ENCODE data around the gene CYP2W1.
"Not testable (repeated sequence)": the region's sequence is repeated elsewhere in the genome, so short reads cannot be mapped to it uniquely, and the experiment has no call there.

Gene CYP2W1

GRCh38 chr7:952548-953441 is 30.2 kb upstream of the CYP2W1 start:
- DNase-seq: no peak

- peak; percentile 47 for DNase-seq
Observed at GRCh38 chr7:953547-954327, 29.2 kb upstream of the CYP2W1 start.

GRCh38 chr7:954330-955238 is 28.4 kb upstream of the CYP2W1 start, which contains the start of gene ADAP1:
Gene ADAP1 (minus strand): TSS chr7:954680. CDS start chr7:954477, 203 bp downstream.
- DNase-seq: peak; percentile 38

DNA sequence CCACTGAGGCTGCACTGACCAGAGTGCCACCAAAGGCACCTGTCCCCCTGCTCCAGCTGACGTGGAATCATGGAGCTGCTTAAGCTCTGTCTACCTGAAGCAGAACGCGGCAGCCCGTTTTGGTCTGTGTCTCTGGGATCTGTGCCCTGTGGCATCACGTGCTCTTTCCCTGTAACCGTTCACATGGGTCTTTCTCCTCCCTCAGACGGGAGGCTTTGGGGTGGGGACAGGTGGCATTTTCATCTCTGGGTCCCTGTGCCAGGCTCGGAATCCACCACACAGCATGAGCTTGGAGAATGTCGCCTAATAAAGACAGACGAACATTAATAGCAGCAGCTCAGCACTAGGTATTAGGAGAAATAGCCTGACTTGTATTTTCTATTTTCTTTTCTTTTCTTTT is 26.9 kb upstream of the CYP2W1 start:
- DNase-seq: no peak

DNA sequence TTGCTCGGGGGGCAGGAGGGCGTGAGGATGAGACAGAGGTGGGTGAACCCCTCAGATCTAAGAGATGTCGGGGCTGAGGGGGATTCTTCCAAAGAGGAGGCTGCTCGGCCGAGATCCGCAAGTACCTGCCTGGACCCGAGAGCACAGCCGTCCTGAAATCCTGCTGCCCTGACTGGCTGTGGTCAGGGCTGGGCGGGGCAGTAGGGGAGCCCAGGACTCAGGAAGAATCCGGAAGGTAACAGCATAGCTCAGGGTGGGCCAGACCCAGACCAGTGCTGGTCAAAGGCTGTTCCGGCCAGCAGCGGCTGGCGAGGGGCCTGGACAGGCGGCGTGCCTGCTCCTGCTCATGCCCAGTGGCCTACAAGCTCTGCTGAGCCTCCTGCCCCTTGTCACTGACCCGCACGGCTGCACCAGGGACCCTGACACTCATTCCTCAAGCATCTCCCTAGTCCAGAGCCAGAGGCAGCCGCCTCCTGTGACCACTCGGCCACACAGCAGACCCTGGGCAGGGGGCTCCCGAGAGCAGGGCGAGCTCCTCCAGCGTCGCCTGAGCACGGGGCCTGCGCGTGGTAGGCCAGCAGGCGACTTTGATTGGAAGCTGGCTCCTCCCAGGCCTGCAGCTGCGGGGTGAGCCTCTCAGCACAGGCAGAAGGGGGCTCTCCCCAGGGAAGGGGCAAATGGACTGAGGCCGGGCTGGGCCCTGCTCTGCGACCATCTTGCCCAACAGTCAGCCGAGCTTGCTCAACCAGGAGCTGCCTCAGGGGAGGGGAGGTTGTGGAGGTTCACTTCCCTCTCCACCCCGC is 25.4 kb upstream of the CYP2W1 start:
- no peak for DNase-seq

DNA sequence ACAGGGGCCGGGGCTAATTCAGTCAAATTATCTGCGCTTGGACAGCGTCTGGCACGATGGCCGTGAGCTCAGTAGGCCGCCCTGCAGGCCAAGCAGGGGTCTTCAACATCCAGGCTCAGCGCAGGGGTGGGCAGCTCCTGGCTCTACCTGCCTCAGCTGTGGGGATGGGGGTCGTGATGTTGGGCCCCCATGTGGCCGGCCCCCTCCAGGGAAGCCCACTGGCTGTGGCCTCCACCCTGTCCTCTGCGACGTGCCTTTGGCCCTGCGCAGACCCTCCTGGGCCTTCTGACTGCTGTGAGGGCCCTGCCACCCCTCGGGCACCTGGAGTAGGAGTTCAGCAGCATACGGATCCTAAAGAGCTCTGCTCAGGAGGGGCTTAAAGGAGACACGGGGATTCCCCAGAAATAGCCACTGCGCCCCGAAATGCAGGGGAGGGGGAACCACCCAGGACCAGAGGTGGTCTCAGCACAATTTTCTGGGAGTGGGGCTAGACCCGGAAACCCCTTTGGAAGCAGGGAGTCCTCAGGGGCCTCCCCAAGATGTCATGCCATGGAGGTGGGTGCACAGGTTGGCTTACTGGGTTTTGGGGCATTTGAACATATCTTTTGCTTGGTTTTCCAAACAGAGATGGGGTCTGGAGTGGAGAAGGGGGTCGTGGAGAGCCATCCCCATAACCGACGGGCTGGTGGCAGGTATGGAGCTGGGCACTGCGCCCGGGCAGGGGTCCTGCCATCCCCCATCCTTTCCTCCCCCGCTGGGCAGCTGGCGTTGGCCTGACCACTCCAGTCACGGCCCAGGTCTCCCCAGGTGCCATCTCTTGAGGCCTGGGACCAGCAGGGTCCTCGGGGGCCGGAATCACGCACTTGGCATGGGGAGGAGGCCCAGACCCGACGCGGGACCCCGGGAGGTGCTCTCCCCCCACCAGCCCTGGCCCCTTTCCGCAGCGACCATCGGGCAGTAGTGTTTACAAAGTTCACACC is 24.5 kb upstream of the CYP2W1 start:
- DNase-seq: no peak

DNA sequence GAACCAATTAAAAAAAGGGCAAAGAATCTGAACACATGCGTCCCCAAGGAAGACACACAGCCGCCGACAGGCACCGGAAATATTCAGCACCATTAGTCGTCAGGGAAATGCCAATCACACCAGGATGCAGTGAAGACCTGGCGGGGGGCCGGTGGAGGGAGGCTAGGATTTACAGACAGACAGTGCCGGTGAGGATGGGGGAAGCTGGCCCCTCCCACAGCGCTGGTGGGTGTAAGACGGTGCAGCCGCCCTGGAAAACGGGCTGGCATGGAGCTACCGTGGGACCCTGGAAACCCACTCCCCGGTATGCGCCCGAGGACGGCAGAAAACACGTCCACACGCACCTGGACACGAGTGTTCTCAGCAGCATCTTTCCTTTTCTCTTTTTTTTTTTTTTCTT is 23.7 kb upstream of the CYP2W1 start:
- no peak for DNase-seq

GRCh38 chr7:959740-960139 is 23.2 kb upstream of the CYP2W1 start:
- not testable (repeated sequence) for DNase-seq

DNA sequence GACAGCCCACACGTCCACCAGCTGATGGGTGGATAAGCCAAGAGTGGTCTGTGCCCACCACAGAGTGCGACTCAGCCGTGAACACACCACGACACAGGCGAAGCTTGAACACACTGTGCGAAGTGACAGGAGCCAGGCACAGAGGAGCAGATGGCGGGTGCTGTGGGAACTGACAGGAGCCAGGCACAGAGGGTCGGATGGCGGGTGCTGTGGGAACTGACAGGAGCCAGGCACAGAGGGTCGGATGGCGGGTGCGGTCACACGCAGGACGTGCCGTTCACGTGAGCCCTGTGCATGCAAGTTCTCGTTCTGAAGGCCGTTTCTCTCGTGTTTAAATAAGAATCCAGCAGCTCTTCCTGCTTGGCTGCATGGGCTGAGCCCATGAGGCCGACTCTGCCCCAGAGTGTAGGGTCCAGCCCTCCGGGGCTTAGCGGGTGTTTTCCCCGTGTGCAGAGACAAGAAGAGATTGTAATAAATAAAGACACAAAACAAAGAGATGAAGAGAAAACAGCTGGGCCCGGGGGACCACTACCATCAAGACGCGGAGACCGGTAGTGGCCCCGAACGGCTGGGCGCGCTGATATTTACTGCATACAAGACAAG is 22.6 kb upstream of the CYP2W1 start:
- no peak for DNase-seq

DNA sequence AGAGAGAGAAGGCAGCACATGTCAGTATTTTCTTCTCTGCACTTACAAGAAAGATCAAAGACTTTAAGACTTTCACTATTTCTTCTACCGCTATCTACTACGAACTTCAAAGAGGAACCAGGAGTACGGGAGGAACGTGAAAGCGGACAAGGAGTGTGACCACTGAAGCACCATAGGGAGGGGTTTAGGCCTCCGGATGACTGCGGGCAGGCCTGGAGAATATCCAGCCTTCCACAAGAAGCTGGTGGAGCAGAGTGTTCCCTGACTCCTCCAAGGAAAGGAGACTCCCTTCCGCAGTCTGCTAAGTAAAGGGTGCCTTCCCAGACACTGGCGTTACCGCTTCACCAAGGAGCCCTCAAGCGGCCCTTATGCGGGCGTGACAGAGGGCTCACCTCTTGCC is 22.0 kb upstream of the CYP2W1 start:
- not testable (repeated sequence) for DNase-seq

- no peak for DNase-seq
Observed at GRCh38 chr7:961546-962400, 21.2 kb upstream of the CYP2W1 start.

GRCh38 chr7:962401-963081 is 20.4 kb upstream of the CYP2W1 start:
- DNase-seq: no peak

DNA sequence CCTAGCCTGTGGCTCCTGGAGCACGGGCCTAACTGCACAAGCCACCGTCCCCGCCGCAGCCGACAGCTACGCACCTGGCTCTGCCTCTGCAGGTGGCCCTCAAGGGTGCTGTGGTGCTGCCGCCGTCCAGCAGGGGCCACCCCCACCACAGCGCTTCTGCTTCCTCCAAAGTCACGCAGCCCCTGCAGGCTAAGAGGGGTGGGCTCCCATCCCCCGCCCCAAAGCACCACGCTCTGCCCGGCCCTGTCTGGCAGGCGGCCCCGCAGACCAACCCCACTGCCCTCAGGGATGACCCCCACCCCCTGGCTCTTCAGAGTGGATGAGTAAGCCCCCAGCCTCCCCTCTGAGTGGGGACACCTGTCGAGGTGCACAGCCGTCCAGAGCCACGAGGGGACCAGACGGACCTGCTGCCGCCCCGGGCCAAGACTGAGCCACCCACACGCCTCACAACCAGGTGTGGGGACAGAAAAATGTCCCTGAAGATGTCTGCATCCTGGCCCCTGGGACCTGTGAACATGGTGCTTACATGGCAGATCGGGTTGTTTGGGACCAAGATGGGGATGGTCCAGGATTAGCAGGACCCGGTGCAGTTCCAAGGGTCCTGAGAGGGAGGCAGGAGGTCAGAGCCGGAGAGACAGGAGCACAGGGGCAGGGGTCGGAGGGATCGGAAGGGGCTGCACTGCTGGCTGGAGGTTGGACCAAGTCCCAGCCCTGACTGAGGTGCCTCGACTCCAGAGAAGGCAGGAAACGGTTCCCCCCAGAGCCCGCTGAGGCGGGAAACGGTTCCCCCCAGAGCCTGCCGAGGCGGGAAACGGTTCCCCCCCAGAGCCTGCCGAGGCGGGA is 19.5 kb upstream of the CYP2W1 start:
- DNase-seq: no peak

DNA sequence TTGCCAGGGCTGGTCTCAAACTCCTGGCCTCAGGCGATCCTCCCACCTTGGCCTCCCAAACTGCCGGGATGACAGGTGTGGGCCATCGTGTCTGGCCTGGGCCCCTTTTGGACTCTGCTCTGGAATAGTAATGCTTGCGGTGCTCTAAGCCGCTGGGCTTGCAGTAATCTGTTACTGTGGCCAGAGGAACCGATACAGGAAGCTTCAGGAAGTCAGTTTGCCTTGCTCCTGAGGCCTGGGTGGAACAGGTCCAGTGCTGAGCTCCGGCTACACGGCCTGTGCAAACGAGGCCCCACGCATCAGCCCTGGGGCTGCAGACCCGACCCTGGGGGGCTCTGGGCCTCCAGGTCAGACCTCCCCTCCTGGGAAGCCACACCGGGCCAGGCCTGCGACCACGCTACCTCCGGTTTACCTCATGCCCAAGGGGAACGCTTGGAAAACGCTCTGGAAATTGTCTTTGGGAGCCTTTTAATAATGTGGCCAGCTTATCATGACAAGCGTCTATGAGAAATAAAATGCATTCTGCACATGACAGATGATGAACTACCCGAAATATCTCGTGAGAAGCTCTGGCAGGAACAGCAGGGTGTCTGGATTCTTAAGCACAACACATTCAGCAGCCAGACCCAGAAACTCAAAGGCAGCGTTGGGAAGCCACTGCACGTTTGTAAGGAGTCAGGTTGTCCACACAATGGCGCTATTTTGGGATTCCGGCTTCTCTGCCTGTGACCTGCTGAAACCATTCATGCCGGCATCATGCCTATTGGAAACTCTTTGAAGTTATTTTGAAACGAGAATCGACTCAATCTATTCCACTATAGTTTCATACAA is 18.4 kb upstream of the CYP2W1 start:
- DNase-seq: no peak

GRCh38 chr7:966291-967069 is 16.5 kb upstream of the CYP2W1 start:
- no peak for DNase-seq
